Right lobe of liver (tissue), 6 donors: ENCODE results near the gene CD7. TPM values are rescaled to one million over a fixed set of nuclear protein-coding genes. Genes with fewer than 3 reads are reported as not detected.

ENCODE experiments used
- ATAC-seq, 4 donors: fragments of 200-7000 bp; cut with Tn5 transposase; one replicate each; pipeline ENCODE4 v1.9.1; 2020; ENCODE audit warnings: mild to moderate bottlenecking in 4 of 4, moderate library complexity in 4 of 4
- DNase-seq, 3 donors: peaks; one replicate each; pipeline ENCODE4 v3.0.0-alpha.2; 2020
- H3K27ac ChIP-seq, 3 donors: fragments of 200-600 bp; one replicate each; pipeline ENCODE4 v1.8.0; 2022
- H3K27me3 ChIP-seq, 2 donors: fragments of 200-600 bp; one replicate each; pipeline ENCODE4 v1.8.0; 2022
- H3K36me3 ChIP-seq, 4 donors: fragments of 200-600 bp; sonication (generic) in 1 of 4; one replicate each; pipeline versions ENCODE4 v1.5.1 to v1.8.0; 2017 to 2022; ENCODE audit warnings: control low read depth in 1 of 4
- H3K4me1 ChIP-seq, 4 donors: fragments of 200-600 bp; sonication (generic) in 1 of 4; one replicate each; pipeline versions ENCODE4 v1.5.1 to v1.8.0; 2017 to 2022; ENCODE audit warnings: control low read depth in 1 of 4
- H3K4me3 ChIP-seq, 3 donors: fragments of 200-600 bp; one replicate each; pipeline ENCODE4 v1.8.0; 2022
- H3K9me3 ChIP-seq, 4 donors: fragments of 200-600 bp; sonication (generic) in 1 of 4; one replicate each; pipeline versions ENCODE4 v1.5.1 to v1.8.0; 2017 to 2022; ENCODE audit warnings: control low read depth in 1 of 4
- POLR2A ChIP-seq: fragments of 450-650 bp; IDR thresholded peaks from one replicate; pipeline ENCODE4 v1.6.1; 2017; ENCODE audit warnings: antibody characterized with exemption, mild to moderate bottlenecking
- WGBS: methylation state at CpG from one replicate; pipeline ENCODE4 v1.1.6; 2018; ENCODE audit warnings: low coverage, low lambda C conversion rate; ENCODE audit not compliant: insufficient coverage; ENCODE audit errors: missing lambda C conversion rate; 5-methylcytosine and 5-hydroxymethylcytosine counted together
- intact Hi-C, 2 donors: fragments of 100-400 bp; cut with DNase I; formaldehyde crosslinking; loops; one replicate each; pipeline versions ENCODE4 v1.11.2 to v1.14.1; 2022
- total RNA-seq, 6 experiments: library from RNA; depleted of rRNA in 2 of 6; stranded (reverse); fragments of >200 nt in 2 of 6; fragmentation: NEBNext Ultra II Directional in 3 of 6; extraction: Animal tissue kit (Norgen Biotek cat#: 25700) in 3 of 6; gene quantifications; one replicate each; pipeline versions ENCODE4 v1.1.0 to v1.2.4, GENCODE V29; 2016 to 2023
- TF ChIP-seq, protein P1 (sequence below), 4 donors: fragments of 200-600 bp in 3 of 4; fragments of 450-650 bp in 1 of 4; IDR thresholded peaks; one replicate each; pipeline versions ENCODE4 v1.5.1 to v1.8.0; 2016 to 2022; ENCODE audit warnings: antibody characterized with exemption in 4 of 4, mild to moderate bottlenecking in 2 of 4
- donor health status: DM: no; HTN: yes; CAD: no.
- donor health status: DM: no; HTN: no; CAD: no.
- donor health status: DM: no; HTN: no; CAD: no.
- donor health status: DM: no; HTN: yes; CAD: no.
- donor health status: DM: no; HTN: yes; CAD: no.

CD7 gene
- total RNA-seq, 6 experiments from 2014 or later: 0.31 to 3.2 (median 1.3) TPM

- H3K27ac ChIP-seq: no peak overlapping the region
- DNase-seq: peak in 1 of 3 donors; percentile 45
Observed at GRCh38 chr17:82354804-82355308, 37.4 kb upstream of the CD7 start.

GRCh38 chr17:82353484-82353883 lies 36.1 kb upstream of the CD7 start:
- no peak overlapping the region for H3K4me3 ChIP-seq
- no peak overlapping the region for H3K27ac ChIP-seq
- H3K9me3 ChIP-seq: no peaks in the 10 kb centered on the region
- no peaks in the 10 kb centered on the region for H3K27me3 ChIP-seq
- DNase-seq (peak in 1 of 3 donors; percentile 38), ATAC-seq (no peak)
- intact Hi-C loops: loop anchor here (10.0 kb wide), 3 partner anchors 61 to 201 kb away; partner anchors contain the start of genes HEXD (in 1 of the 2) and OGFOD3 (in 1 of the 2)
- H3K36me3 ChIP-seq: no peaks in the 10 kb centered on the region
- no CpG with 5 or more reads among the region's 8 CpGs for WGBS
- TF ChIP-seq, protein P1, sequence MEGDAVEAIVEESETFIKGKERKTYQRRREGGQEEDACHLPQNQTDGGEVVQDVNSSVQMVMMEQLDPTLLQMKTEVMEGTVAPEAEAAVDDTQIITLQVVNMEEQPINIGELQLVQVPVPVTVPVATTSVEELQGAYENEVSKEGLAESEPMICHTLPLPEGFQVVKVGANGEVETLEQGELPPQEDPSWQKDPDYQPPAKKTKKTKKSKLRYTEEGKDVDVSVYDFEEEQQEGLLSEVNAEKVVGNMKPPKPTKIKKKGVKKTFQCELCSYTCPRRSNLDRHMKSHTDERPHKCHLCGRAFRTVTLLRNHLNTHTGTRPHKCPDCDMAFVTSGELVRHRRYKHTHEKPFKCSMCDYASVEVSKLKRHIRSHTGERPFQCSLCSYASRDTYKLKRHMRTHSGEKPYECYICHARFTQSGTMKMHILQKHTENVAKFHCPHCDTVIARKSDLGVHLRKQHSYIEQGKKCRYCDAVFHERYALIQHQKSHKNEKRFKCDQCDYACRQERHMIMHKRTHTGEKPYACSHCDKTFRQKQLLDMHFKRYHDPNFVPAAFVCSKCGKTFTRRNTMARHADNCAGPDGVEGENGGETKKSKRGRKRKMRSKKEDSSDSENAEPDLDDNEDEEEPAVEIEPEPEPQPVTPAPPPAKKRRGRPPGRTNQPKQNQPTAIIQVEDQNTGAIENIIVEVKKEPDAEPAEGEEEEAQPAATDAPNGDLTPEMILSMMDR (IDR thresholded peaks at IDR 0.05): no peak
- TF ChIP-seq POLR2A: no peak
- H3K4me1 ChIP-seq: no peaks in the 10 kb centered on the region

More at GRCh38 chr17:82354804-82355308, 37.4 kb upstream of the CD7 start:
- WGBS: 67% methylated on average over 3 of the region's 7 CpGs
- H3K9me3 ChIP-seq: no peaks in the 10 kb centered on the region
- TF ChIP-seq, protein P1 (IDR thresholded peaks at IDR 0.05): no peak
- TF ChIP-seq POLR2A: no peak
- intact Hi-C loops: loop anchor here (10.0 kb wide), 3 partner anchors 60 to 200 kb away; partner anchors contain the start of genes HEXD (in 1 of the 2) and OGFOD3 (in 1 of the 2)
- no peak for ATAC-seq
- no peaks in the 10 kb centered on the region for H3K4me1 ChIP-seq
- H3K4me3 ChIP-seq: no peak overlapping the region
- no peaks in the 10 kb centered on the region for H3K36me3 ChIP-seq
- H3K27me3 ChIP-seq: no peaks in the 10 kb centered on the region

DNA sequence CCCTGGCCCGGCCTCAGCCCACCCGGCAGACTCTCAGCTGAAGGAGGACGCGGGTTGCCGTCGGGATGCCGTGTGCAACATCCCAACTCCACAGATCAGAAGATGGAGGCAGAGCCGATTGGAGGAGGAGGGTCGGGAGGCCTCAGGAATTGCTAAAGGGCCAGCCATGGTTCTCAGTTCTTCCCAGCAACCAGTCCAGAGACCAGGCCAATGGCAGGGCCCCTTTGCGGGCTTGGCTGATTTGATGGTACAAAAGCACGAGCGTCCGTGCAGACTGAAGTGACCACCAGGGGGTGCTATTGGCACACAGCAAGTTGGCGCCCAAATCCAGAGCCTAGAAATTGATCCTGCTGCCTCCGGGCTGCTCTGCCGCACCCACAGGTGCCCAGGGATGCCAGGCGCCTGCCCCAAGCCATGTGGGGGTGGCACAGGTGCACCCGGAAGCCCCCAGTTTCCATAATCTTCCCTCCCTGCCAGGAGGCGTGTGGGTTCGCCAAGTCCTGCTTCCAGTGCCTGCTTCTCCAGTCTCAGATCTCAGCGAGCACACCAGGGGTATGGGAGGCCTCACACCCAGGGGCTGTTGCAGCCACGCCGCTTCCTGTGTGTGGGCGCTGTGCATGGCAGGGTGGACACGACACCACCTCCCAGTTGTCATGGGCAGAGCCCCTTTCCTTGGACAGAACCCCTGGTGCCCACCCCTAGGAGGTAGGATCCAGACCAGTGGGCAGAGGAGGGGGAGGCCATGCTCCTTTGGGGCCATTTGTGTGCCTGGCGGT lies 34.5 kb upstream of the CD7 start:
- Histone ChIP-seq H3K27ac (no peak overlapping the region), H3K27me3 (no peaks in the 10 kb centered on the region), H3K4me3 (no peak overlapping the region), H3K9me3 (no peaks in the 10 kb centered on the region), H3K4me1 (peaks cover 0 to under 1% (median 0%) of the 10 kb centered on the region in 4 donors), H3K36me3 (no peaks in the 10 kb centered on the region)
- TF ChIP-seq, protein P1 (IDR thresholded peaks at IDR 0.05): peak; percentile 94 to 98 (median 97)
- TF ChIP-seq POLR2A: no peak
- intact Hi-C loops: loop anchor here (10.0 kb wide), 3 partner anchors 63 to 203 kb away; partner anchors contain the start of genes HEXD (in 1 of the 2) and OGFOD3 (in 1 of the 2)
- DNase-seq (peak; percentile 78 to 82 (median 81)), ATAC-seq (peak; percentile 83 to 95 (median 90))
- WGBS: 52% methylated on average over 6 of the region's 26 CpGs

DNA sequence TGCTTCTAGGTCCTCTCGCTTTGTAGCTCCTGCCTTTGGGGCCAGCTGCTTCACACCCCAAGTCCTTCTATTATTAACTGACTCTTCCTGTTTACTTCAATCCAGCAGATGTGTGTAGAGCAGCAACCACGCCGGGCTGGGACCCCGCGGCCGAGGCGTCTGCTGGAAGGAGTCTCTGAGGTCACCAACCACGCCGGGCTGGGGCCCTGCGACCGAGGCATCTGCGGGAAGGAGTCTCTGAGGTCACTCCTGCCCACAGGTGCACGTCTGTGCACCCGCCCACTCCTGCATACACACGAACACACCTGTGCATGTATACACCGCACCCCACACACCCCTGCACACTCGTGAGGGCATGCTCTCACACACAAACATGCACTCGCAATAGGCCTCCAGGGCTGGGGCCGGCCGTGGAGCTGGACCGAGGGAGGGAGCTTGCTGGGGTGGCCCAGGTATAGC lies 33.9 kb upstream of the CD7 start:
- DNase-seq (no peak), ATAC-seq (peak in 2 of 4 donors; percentile 2 to 23)
- H3K27ac ChIP-seq: no peak overlapping the region
- no peak for TF ChIP-seq POLR2A
- TF ChIP-seq, protein P1 (IDR thresholded peaks at IDR 0.05): no peak
- WGBS: 54% methylated on average over 7 of the region's 21 CpGs
- intact Hi-C loops: loop anchor here (10.0 kb wide), 3 partner anchors 64 to 204 kb away; partner anchors contain the start of genes HEXD (in 1 of the 2) and OGFOD3 (in 1 of the 2)
- H3K36me3 ChIP-seq: no peaks in the 10 kb centered on the region
- H3K4me1 ChIP-seq: peaks cover 0 to 5% (median 0%) of the 10 kb centered on the region in 4 donors
- H3K27me3 ChIP-seq: no peaks in the 10 kb centered on the region
- no peak overlapping the region for H3K4me3 ChIP-seq
- H3K9me3 ChIP-seq: no peaks in the 10 kb centered on the region
